ENCODE data around the gene SRGAP3.

- no peak for TF ChIP-seq SMAD4 (CRISPR knock-in tag; IDR thresholded peaks at IDR 0.05)
- TF ChIP-seq ATF3 (CRISPR knock-in tag; conservative IDR thresholded peaks at IDR 0.05): no peak
- TF ChIP-seq CTCF (IDR thresholded peaks at IDR 0.05): no peak
- TF ChIP-seq NR3C1 (CRISPR knock-in tag; conservative IDR thresholded peaks at IDR 0.05; ENCODE audit: low read depth): no peak
- no peak for TF ChIP-seq E2F5 (CRISPR knock-in tag; IDR thresholded peaks at IDR 0.05)
- TF ChIP-seq MLX (CRISPR knock-in tag; IDR thresholded peaks at IDR 0.05): no peak
- TF ChIP-seq ATF6 (CRISPR knock-in tag; IDR thresholded peaks at IDR 0.05): no peak
- TF ChIP-seq USF2 (CRISPR knock-in tag; IDR thresholded peaks at IDR 0.05): no peak
Observed at GRCh38 chr3:9147215-9147895, 102.1 kb downstream of the SRGAP3 start.

Data from WTC11 (cell line).